OCI-LY3 (cell line): ENCODE measurements around the gene MED15.

Experiments
- H2AFZ ChIP-seq: fragments of 200-600, 300-600 bp; shearing (Covaris generic); 2 replicates; pipeline ENCODE4 v1.6.0; 2014; ENCODE audit warnings: antibody characterized with exemption, low read depth, low read length
- H3K27ac ChIP-seq: fragments of 200-600, 300-600 bp; sonication (generic); 2 replicates; pipeline ENCODE4 v1.5.1; 2014; ENCODE audit warnings: mild to moderate bottlenecking, low read length, moderate library complexity, mixed read lengths
- H3K27me3 ChIP-seq: fragments of 200-600, 300-600 bp; sonication (generic); 2 replicates; pipeline ENCODE4 v1.6.1; 2014; ENCODE audit warnings: low read depth, low read length, mixed read lengths
- H3K36me3 ChIP-seq: fragments of 200-600, 300-600 bp; sonication (generic); replicated peaks from 2 replicates; pipeline ENCODE3; 2014; ENCODE audit warnings: low read depth, low read length, mixed read lengths
- H3K4me1 ChIP-seq: fragments of 300-600, 200-600 bp; sonication (generic); 2 replicates; pipeline ENCODE4 v1.6.1; 2014; ENCODE audit warnings: low read length, mixed read lengths
- H3K4me2 ChIP-seq: fragments of 200-600, 300-600 bp; sonication (generic); 2 replicates; pipeline ENCODE4 v1.6.1; 2014; ENCODE audit warnings: low read length, mixed read lengths
- H3K4me3 ChIP-seq: fragments of 300-600, 200-600 bp; sonication (generic); 2 replicates; pipeline ENCODE4 v1.5.1; 2014; ENCODE audit warnings: antibody characterized with exemption, mild to moderate bottlenecking, low read length, moderate library complexity
- H3K79me2 ChIP-seq: fragments of 300-600, 200-600 bp; shearing (Covaris generic); 2 replicates; pipeline ENCODE4 v1.6.1; 2014; ENCODE audit warnings: mild to moderate bottlenecking, low read length, mixed read lengths
- H3K9ac ChIP-seq: fragments of 300-600, 200-600 bp; shearing (Covaris generic); 2 replicates; pipeline ENCODE4 v1.6.0; 2014; ENCODE audit warnings: mild to moderate bottlenecking, low read length, moderate library complexity
- H3K9me3 ChIP-seq: fragments of 200-600, 300-600 bp; shearing (Covaris generic); 2 replicates; pipeline ENCODE4 v1.6.1; 2014; ENCODE audit warnings: low read length, mixed read lengths; ENCODE audit not compliant: insufficient read depth
- H4K20me1 ChIP-seq: fragments of 200-600, 300-600 bp; sonication (generic); 2 replicates; pipeline ENCODE4 v1.6.1; 2016; ENCODE audit warnings: low read length, mixed read lengths; ENCODE audit not compliant: insufficient read depth
- CTCF ChIP-seq: fragments of 200-600, 300-600 bp; sonication (generic); IDR thresholded peaks from 2 replicates; pipeline ENCODE4 v1.5.1; 2014; ENCODE audit warnings: antibody characterized with exemption, low read length, low read depth
- EZH2phosphoT487 ChIP-seq: fragments of 200-600 bp; shearing (Covaris generic); IDR thresholded peaks from 2 replicates; pipeline ENCODE4 v1.6.1; 2018; ENCODE audit warnings: antibody characterized with exemption, mixed run types, low read depth

MED15 gene

GRCh38 chr22:20565079-20565734, 57.8 kb downstream of the MED15 start:
- H4K20me1 ChIP-seq: peaks cover 18% of the 10 kb centered on the region; the same call in 1 of the 2 replicates
- H3K4me3 ChIP-seq: no peak overlapping the region
- no peak overlapping the region for H3K27ac ChIP-seq
- H3K79me2 ChIP-seq: no peaks in the 10 kb centered on the region
- H3K36me3 ChIP-seq: peaks cover 58% of the 10 kb centered on the region
- no peaks in the 10 kb centered on the region for H3K4me1 ChIP-seq
- H2AFZ ChIP-seq: no peak overlapping the region
- no peaks in the 10 kb centered on the region for H3K9me3 ChIP-seq
- no peak for TF ChIP-seq CTCF
- no peak for TF ChIP-seq EZH2phosphoT487
- no peak overlapping the region for H3K9ac ChIP-seq
- no peak overlapping the region for H3K4me2 ChIP-seq
- no peaks in the 10 kb centered on the region for H3K27me3 ChIP-seq

GRCh38 chr22:20565761-20566160, 58.4 kb downstream of the MED15 start:
- Histone ChIP-seq H3K36me3 (peaks cover 58% of the 10 kb centered on the region), H3K4me2 (no peak overlapping the region), H4K20me1 (peaks cover 18% of the 10 kb centered on the region; the same call in 1 of the 2 replicates), H3K9ac (no peak overlapping the region), H3K4me3 (no peak overlapping the region), H3K27me3 (no peaks in the 10 kb centered on the region), H3K9me3 (no peaks in the 10 kb centered on the region), H3K27ac (no peak overlapping the region), H2AFZ (no peak overlapping the region), H3K79me2 (no peaks in the 10 kb centered on the region), H3K4me1 (no peaks in the 10 kb centered on the region)
- TF ChIP-seq EZH2phosphoT487 (no peak), CTCF (no peak)

- no peaks in the 10 kb centered on the region for H3K4me1 ChIP-seq
- no peaks in the 10 kb centered on the region for H3K27me3 ChIP-seq
- no peaks in the 10 kb centered on the region for H3K79me2 ChIP-seq
- peaks cover 18% of the 10 kb centered on the region; the same call in 1 of the 2 replicates for H4K20me1 ChIP-seq
- H3K27ac ChIP-seq: no peak overlapping the region
- H3K4me3 ChIP-seq: no peak overlapping the region
- TF ChIP-seq CTCF: no peak
- no peak for TF ChIP-seq EZH2phosphoT487
- peaks cover 66% of the 10 kb centered on the region for H3K36me3 ChIP-seq
- no peak overlapping the region for H2AFZ ChIP-seq
- H3K9me3 ChIP-seq: no peaks in the 10 kb centered on the region
- no peak overlapping the region for H3K4me2 ChIP-seq
- H3K9ac ChIP-seq: no peak overlapping the region
Observed at GRCh38 chr22:20566420-20567260, 59.2 kb downstream of the MED15 start.

- H3K4me3 ChIP-seq: no peak overlapping the region
- peaks cover 69% of the 10 kb centered on the region for H3K36me3 ChIP-seq
- no peak for TF ChIP-seq CTCF
- no peak for TF ChIP-seq EZH2phosphoT487
- H3K27me3 ChIP-seq: no peaks in the 10 kb centered on the region
- H3K4me2 ChIP-seq: no peak overlapping the region
- no peak overlapping the region for H3K27ac ChIP-seq
- H3K79me2 ChIP-seq: no peaks in the 10 kb centered on the region
- no peaks in the 10 kb centered on the region for H3K9me3 ChIP-seq
- peaks cover 22% of the 10 kb centered on the region; the same call in 1 of the 2 replicates for H4K20me1 ChIP-seq
- H3K4me1 ChIP-seq: no peaks in the 10 kb centered on the region
- H3K9ac ChIP-seq: no peak overlapping the region
- H2AFZ ChIP-seq: no peak overlapping the region
Observed at GRCh38 chr22:20567371-20567847, 60.0 kb downstream of the MED15 start.
